Activated CD8-positive, alpha-beta T cell treated with anti-CD3 and anti-CD28 coated beads for 36 hours (primary cell): Measurements from ENCODE around the gene CCDC40. TPM values are rescaled to one million over a fixed set of nuclear protein-coding genes. Genes with fewer than 3 reads are reported as not detected.

Experiments
- ATAC-seq: fragments of 200-7000 bp; cut with Tn5 transposase; one replicate; pipeline ENCODE4 v1.10.0; 2021; ENCODE audit warnings: mild to moderate bottlenecking, moderate library complexity
- CTCF ChIA-PET: fragments of 350-600 bp; sonication (Branson Sonifier 250); formaldehyde crosslinking; loops from one replicate; lab custom pipeline; 2021; ENCODE audit warnings: antibody characterized with exemption; lab: Charles Lee
- POLR2A ChIA-PET: fragments of 350-600 bp; sonication (Branson Sonifier 250); formaldehyde crosslinking; loops from one replicate; lab custom pipeline; 2021; ENCODE audit warnings: antibody characterized with exemption; lab: Charles Lee
- DNase-seq: peaks from one replicate; pipeline ENCODE4 v3.0.0-alpha.2; 2020
- H3K27ac Mint-ChIP-seq: one replicate; pipeline ENCODE4 v1.8.0; 2021; ENCODE audit warnings: mild to moderate bottlenecking, mixed read lengths
- H3K27me3 Mint-ChIP-seq: one replicate; pipeline ENCODE4 v1.8.0; 2021; ENCODE audit warnings: mixed read lengths
- H3K36me3 Mint-ChIP-seq: one replicate; pipeline ENCODE4 v1.8.0; 2021; ENCODE audit warnings: low read depth, mixed read lengths
- H3K4me1 Mint-ChIP-seq: one replicate; pipeline ENCODE4 v1.8.0; 2021; ENCODE audit warnings: low read depth, mixed read lengths
- H3K4me3 Mint-ChIP-seq: one replicate; pipeline ENCODE4 v1.8.0; 2021; ENCODE audit warnings: mild to moderate bottlenecking, moderate library complexity, mixed read lengths
- H3K9me3 Mint-ChIP-seq: one replicate; pipeline ENCODE4 v1.8.0; 2021; ENCODE audit warnings: mixed read lengths
- CTCF ChIP-seq: fragments of 200-600 bp; IDR thresholded peaks from one replicate; pipeline ENCODE4 v1.8.0; 2022; ENCODE audit warnings: antibody characterized with exemption, mild to moderate bottlenecking
- intact Hi-C: fragments of 100-400 bp; cut with micrococcal nuclease; formaldehyde crosslinking; loops from one replicate; pipeline ENCODE4 v1.10.0; 2022
- total RNA-seq, 2 experiments: library from RNA; stranded (reverse); gene quantifications; one replicate each; pipeline ENCODE4 v1.2.3, GENCODE V29; 2021

The CCDC40 gene
- total RNA-seq, 2 experiments from 2014 or later: 0.54 to 0.79 TPM

- intact Hi-C loops: no loop called here
- ChIA-PET POLR2A (no interaction called here), CTCF (interaction anchor here (1.6 kb wide), 1 partner anchor 22 kb away, joined by 3 read pairs; no protein-coding TSS in a partner anchor)
- ATAC-seq: no peak
- no peak overlapping the region for H3K4me3 Mint-ChIP-seq
- H3K27me3 Mint-ChIP-seq: no peaks in the 10 kb centered on the region
- DNase-seq: no peak
- TF ChIP-seq CTCF: no peak
- H3K9me3 Mint-ChIP-seq: no peaks in the 10 kb centered on the region
- H3K27ac Mint-ChIP-seq: no peak overlapping the region
- no peaks in the 10 kb centered on the region for H3K36me3 Mint-ChIP-seq
- no peaks in the 10 kb centered on the region for H3K4me1 Mint-ChIP-seq
Measured at GRCh38 chr17:80060644-80061043, 24.2 kb downstream of the CCDC40 start.

GRCh38 chr17:80061421-80061820 lies 25.0 kb downstream of the CCDC40 start:
- ChIA-PET CTCF (no interaction called here), POLR2A (no interaction called here)
- TF ChIP-seq CTCF: no peak
- Mint-ChIP-seq H3K27me3 (no peaks in the 10 kb centered on the region), H3K9me3 (no peaks in the 10 kb centered on the region), H3K4me3 (no peak overlapping the region), H3K36me3 (no peaks in the 10 kb centered on the region), H3K27ac (no peak overlapping the region), H3K4me1 (no peaks in the 10 kb centered on the region)
- intact Hi-C loops: no loop called here
- ATAC-seq (no peak), DNase-seq (no peak)

- CTCF ChIA-PET: interaction anchor here (1.7 to 1.8 kb wide), 2 partner anchors 18 to 56 kb away, joined by 5 read pairs; no protein-coding TSS in a partner anchor
- TF ChIP-seq CTCF: no peak
- peaks cover 2% of the 10 kb centered on the region for H3K27me3 Mint-ChIP-seq
- H3K36me3 Mint-ChIP-seq: no peaks in the 10 kb centered on the region
- ATAC-seq (no peak), DNase-seq (no peak)
- H3K27ac Mint-ChIP-seq: no peak overlapping the region
- no peaks in the 10 kb centered on the region for H3K9me3 Mint-ChIP-seq
- intact Hi-C loops: no loop called here
- POLR2A ChIA-PET: no interaction called here
- H3K4me1 Mint-ChIP-seq: no peaks in the 10 kb centered on the region
- H3K4me3 Mint-ChIP-seq: no peak overlapping the region
Measured at GRCh38 chr17:80063830-80064585, 27.6 kb downstream of the CCDC40 start.

- CTCF ChIA-PET: interaction anchor here (1.7 to 1.8 kb wide), 2 partner anchors 18 to 56 kb away, joined by 5 read pairs; no protein-coding TSS in a partner anchor
- H3K27me3 Mint-ChIP-seq: peaks cover 2% of the 10 kb centered on the region
- ATAC-seq (no peak), DNase-seq (no peak)
- intact Hi-C loops: no loop called here
- no peaks in the 10 kb centered on the region for H3K36me3 Mint-ChIP-seq
- no peak overlapping the region for H3K4me3 Mint-ChIP-seq
- no peaks in the 10 kb centered on the region for H3K9me3 Mint-ChIP-seq
- no peak overlapping the region for H3K27ac Mint-ChIP-seq
- no peaks in the 10 kb centered on the region for H3K4me1 Mint-ChIP-seq
- POLR2A ChIA-PET: no interaction called here
- no peak for TF ChIP-seq CTCF
Measured at GRCh38 chr17:80064696-80065095, 28.3 kb downstream of the CCDC40 start.

- Mint-ChIP-seq H3K9me3 (no peaks in the 10 kb centered on the region), H3K27me3 (peaks cover 2% of the 10 kb centered on the region), H3K36me3 (no peaks in the 10 kb centered on the region), H3K27ac (no peak overlapping the region), H3K4me1 (no peaks in the 10 kb centered on the region), H3K4me3 (no peak overlapping the region)
- CTCF ChIA-PET: interaction anchor here (1.1 to 1.8 kb wide), 2 partner anchors 17 to 60 kb away, joined by 3 to 5 read pairs; no protein-coding TSS in a partner anchor
- no peak for ATAC-seq
- DNase-seq: no peak
- TF ChIP-seq CTCF: no peak
- POLR2A ChIA-PET: no interaction called here
- intact Hi-C loops: no loop called here
Measured at GRCh38 chr17:80065478-80066170, 29.2 kb downstream of the CCDC40 start.
